GM21737 (cell line): ENCODE data around the gene SIRPB1.
"Not testable (repeated sequence)": the region's sequence is repeated elsewhere in the genome, so short reads cannot be mapped to it uniquely, and the experiment has no call there.

Experiments used
- ATAC-seq: cut with Tn5 transposase; IDR thresholded peaks from one replicate; pipeline ENCODE4 v1.9.1; 2021; ENCODE audit warnings: mild to moderate bottlenecking, moderate library complexity; ENCODE audit not compliant: unreplicated experiment

SIRPB1 gene

GRCh38 chr20:1608678-1609347 is 11.0 kb downstream of the SIRPB1 start:
- not testable (repeated sequence) for ATAC-seq

GRCh38 chr20:1600736-1601135 is 19.1 kb downstream of the SIRPB1 start:
- no peak for ATAC-seq

GRCh38 chr20:1595333-1595732 is 24.5 kb downstream of the SIRPB1 start:
- ATAC-seq: no peak

GRCh38 chr20:1588533-1589460 is 31.0 kb downstream of the SIRPB1 start:
- ATAC-seq: no peak

- ATAC-seq: no peak
These were observed 31.9 kb downstream of the SIRPB1 start for GRCh38 chr20:1587781-1588532.

- no peak for ATAC-seq
These were observed 40.3 kb downstream of the SIRPB1 start for GRCh38 chr20:1579488-1579887.

- ATAC-seq: no peak
These were observed 41.9 kb downstream of the SIRPB1 start for GRCh38 chr20:1577906-1578305.

GRCh38 chr20:1577313-1577712 is 42.5 kb downstream of the SIRPB1 start:
- ATAC-seq: not testable (repeated sequence)

- no peak for ATAC-seq
These were observed 43.2 kb downstream of the SIRPB1 start for GRCh38 chr20:1576641-1577040.

- ATAC-seq: not testable (repeated sequence)
These were observed 43.8 kb downstream of the SIRPB1 start for GRCh38 chr20:1576003-1576402.

- ATAC-seq: not testable (repeated sequence)
These were observed 48.2 kb downstream of the SIRPB1 start for GRCh38 chr20:1571583-1571982.
